H9 (cell line): Measurements from ENCODE around the gene AKNA. TPM values are rescaled to one million over a fixed set of nuclear protein-coding genes. Genes with fewer than 3 reads are reported as not detected.
A peak's percentile ranks its signal among the peaks of the same experiment; 100 is the strongest.

Experiments used
- DNase-seq: peaks from one replicate; pipeline ENCODE4 v3.0.0-alpha.2; 2017
- H2AFZ ChIP-seq: one replicate; pipeline ENCODE4 v1.6.1; 2013; ENCODE audit warnings: mild to moderate bottlenecking, low read length, control low read depth, moderate library complexity
- H2AK5ac ChIP-seq: 2 replicates; pipeline ENCODE4 v1.6.1; 2013; ENCODE audit warnings: low read length, control low read depth, mixed read lengths; ENCODE audit not compliant: insufficient read length
- H2BK120ac ChIP-seq: one replicate; pipeline ENCODE4 v1.6.1; 2013; ENCODE audit warnings: low read depth, mild to moderate bottlenecking, low read length, control low read depth, inconsistent platforms; ENCODE audit not compliant: poor library complexity, severe bottlenecking
- H2BK12ac ChIP-seq: 2 replicates; pipeline ENCODE4 v1.6.1; 2013; ENCODE audit warnings: low read length, control low read depth, mixed read lengths, low read depth; ENCODE audit not compliant: insufficient read length
- H2BK15ac ChIP-seq: 2 replicates; pipeline ENCODE4 v1.6.1; 2013; ENCODE audit warnings: low read depth, low read length, control low read depth
- H2BK20ac ChIP-seq: one replicate; pipeline ENCODE4 v1.6.1; 2013; ENCODE audit warnings: low read depth, mild to moderate bottlenecking, low read length, control low read depth, inconsistent platforms; ENCODE audit not compliant: poor library complexity, severe bottlenecking
- H2BK5ac ChIP-seq: 2 replicates; pipeline ENCODE4 v1.6.1; 2013; ENCODE audit warnings: low read length, control low read depth, mixed read lengths; ENCODE audit not compliant: insufficient read length
- H3K14ac ChIP-seq: 2 replicates; pipeline ENCODE4 v1.6.1; 2013; ENCODE audit warnings: low read length, control low read depth; ENCODE audit not compliant: insufficient read depth
- H3K18ac ChIP-seq: 2 replicates; pipeline ENCODE4 v1.6.1; 2013; ENCODE audit warnings: low read depth, mild to moderate bottlenecking, mixed read lengths, low read length, control low read depth; ENCODE audit not compliant: insufficient read length
- H3K23ac ChIP-seq: 2 replicates; pipeline ENCODE4 v1.6.1; 2013; ENCODE audit warnings: low read length, control low read depth, mixed read lengths, low read depth; ENCODE audit not compliant: insufficient read length
- H3K23me2 ChIP-seq: 2 replicates; pipeline ENCODE4 v1.6.1; 2013; ENCODE audit warnings: low read depth, mild to moderate bottlenecking, mixed read lengths, low read length, control low read depth; ENCODE audit not compliant: insufficient read length, poor library complexity, severe bottlenecking
- H3K27ac ChIP-seq: 2 replicates; pipeline ENCODE4 v1.5.1; 2013; ENCODE audit warnings: low read length, control low read depth, mixed read lengths, low read depth; ENCODE audit not compliant: insufficient read length
- H3K27me3 ChIP-seq: 2 replicates; pipeline ENCODE4 v1.6.1; 2013; ENCODE audit warnings: low read length, control low read depth, inconsistent platforms; ENCODE audit not compliant: insufficient read depth
- H3K4ac ChIP-seq: 2 replicates; pipeline ENCODE4 v1.6.1; 2013; ENCODE audit warnings: low read depth, mild to moderate bottlenecking, control low read depth, inconsistent platforms, low read length, moderate library complexity
- H3K4me1 ChIP-seq: 2 replicates; pipeline ENCODE4 v1.6.1; 2013; ENCODE audit warnings: low read length, control low read depth, inconsistent platforms; ENCODE audit not compliant: insufficient read depth
- H3K4me2 ChIP-seq: 2 replicates; pipeline ENCODE4 v1.6.1; 2013; ENCODE audit warnings: low read length, control low read depth, mixed read lengths; ENCODE audit not compliant: insufficient read length, insufficient read depth
- H3K56ac ChIP-seq: 2 replicates; pipeline ENCODE4 v1.6.1; 2013; ENCODE audit warnings: low read depth, mild to moderate bottlenecking, mixed read lengths, low read length, control low read depth; ENCODE audit not compliant: insufficient read length
- H3K79me1 ChIP-seq: 2 replicates; pipeline ENCODE4 v1.6.1; 2013; ENCODE audit warnings: low read depth, mild to moderate bottlenecking, moderate library complexity, low read length, control low read depth, inconsistent platforms; ENCODE audit not compliant: insufficient read depth, poor library complexity, severe bottlenecking
- H3K79me2 ChIP-seq: 2 replicates; pipeline ENCODE4 v1.6.1; 2013; ENCODE audit warnings: low read length, control low read depth, inconsistent platforms; ENCODE audit not compliant: insufficient read depth
- H3K9ac ChIP-seq: 2 replicates; pipeline ENCODE4 v1.6.1; 2013; ENCODE audit warnings: low read length, control low read depth, mixed read lengths; ENCODE audit not compliant: insufficient read length; ENCODE audit errors: extremely low read depth
- H3K9me3 ChIP-seq: one replicate; pipeline ENCODE4 v1.6.1; 2013; ENCODE audit warnings: low read depth, low read length, inconsistent platforms; ENCODE audit not compliant: control insufficient read depth
- H3T11ph ChIP-seq: one replicate; pipeline ENCODE4 v1.6.1; 2013; ENCODE audit warnings: mild to moderate bottlenecking, low read length, control low read depth, inconsistent platforms
- H4K20me1 ChIP-seq: one replicate; pipeline ENCODE4 v1.6.1; 2013; ENCODE audit not compliant: control insufficient read depth, insufficient read length, insufficient read depth
- H4K5ac ChIP-seq: 2 replicates; pipeline ENCODE4 v1.6.1; 2013; ENCODE audit warnings: low read depth, mild to moderate bottlenecking, mixed read lengths, low read length, control low read depth; ENCODE audit not compliant: insufficient read length
- H4K8ac ChIP-seq: replicated peaks from 2 replicates; pipeline ENCODE4 v1.6.1; 2013; ENCODE audit warnings: low read length, control low read depth, mixed read lengths, low read depth; ENCODE audit not compliant: insufficient read length
- H4K91ac ChIP-seq: 2 replicates; pipeline ENCODE4 v1.6.1; 2013; ENCODE audit warnings: low read depth, mild to moderate bottlenecking, moderate library complexity, mixed read lengths, low read length, control low read depth; ENCODE audit not compliant: insufficient read length
- H3K27ac Mint-ChIP-seq, 3 experiments: 2 replicates in 2 of 3; 3 replicates in 1 of 3; pipeline ENCODE4 v1.8.0; 2020 to 2021; ENCODE audit warnings: mixed read lengths in 3 of 3, mild to moderate bottlenecking in 1 of 3, moderate library complexity in 1 of 3
- H3K27me3 Mint-ChIP-seq: 2 replicates; pipeline ENCODE4 v1.8.0; 2021; ENCODE audit warnings: low read depth, mild to moderate bottlenecking, moderate library complexity, mixed read lengths
- H3K36me3 Mint-ChIP-seq, 3 experiments: 2 replicates in 2 of 3; 3 replicates in 1 of 3; pipeline ENCODE4 v1.8.0; 2020 to 2021; ENCODE audit warnings: low read depth in 3 of 3, mixed read lengths in 3 of 3; ENCODE audit not compliant: insufficient read depth in 1 of 3
- H3K4me1 Mint-ChIP-seq, 2 experiments: 2 replicates each; pipeline ENCODE4 v1.8.0; 2020; ENCODE audit warnings: mixed read lengths in 2 of 2
- H3K4me3 Mint-ChIP-seq, 2 experiments: 2 replicates in 1 of 2; 3 replicates in 1 of 2; pipeline ENCODE4 v1.8.0; 2020 to 2021; ENCODE audit warnings: mild to moderate bottlenecking in 2 of 2, mixed read lengths in 2 of 2, moderate library complexity in 1 of 2
- H3K9me3 Mint-ChIP-seq, 2 experiments: 2 replicates in 1 of 2; 3 replicates in 1 of 2; pipeline ENCODE4 v1.8.0; 2020; ENCODE audit warnings: mild to moderate bottlenecking in 2 of 2, mixed read lengths in 2 of 2, moderate library complexity in 1 of 2
- CTCF ChIP-seq: fragments of 200-600 bp; sonication (generic); conservative IDR thresholded peaks from 3 replicates; pipeline ENCODE4 v1.8.0; 2021; ENCODE audit warnings: antibody characterized with exemption, mild to moderate bottlenecking
- WGBS: extraction: QIAGEN DNeasy Blood & Tissue Kit; methylation state at CpG from one replicate; pipeline ENCODE4 v1.1.7; 2013; ENCODE audit warnings: missing lambda C conversion rate, low lambda C conversion rate, mixed read lengths; ENCODE audit not compliant: insufficient read length; ENCODE audit errors: extremely low coverage; 5-methylcytosine and 5-hydroxymethylcytosine counted together
- total RNA-seq: library from RNA; stranded (reverse); gene quantifications from 2 replicates; pipeline ENCODE4 v1.2.1, GENCODE V29; 2021

Gene AKNA
- total RNA-seq, 1 experiment from 2014 or later = 19.7 TPM

- H4K91ac ChIP-seq = no peak overlapping the region
- H3K4me1 ChIP-seq = no peaks in the 10 kb centered on the region
- no peak overlapping the region for H4K5ac ChIP-seq
- no peak overlapping the region for H3K9ac ChIP-seq
- Mint-ChIP-seq H3K36me3 (no peaks in the 10 kb centered on the region), H3K27ac (no peak overlapping the region), H3K27me3 (no peaks in the 10 kb centered on the region; the same call in 1 of the 2 replicates), H3K9me3 (no peaks in the 10 kb centered on the region), H3K4me1 (peaks cover 2 to 5% of the 10 kb centered on the region in 2 experiments; a peak in 2 of 4 replicates), H3K4me3 (no peak overlapping the region)
- TF ChIP-seq CTCF = no peak
- no peaks in the 10 kb centered on the region for H4K20me1 ChIP-seq
- H2AFZ ChIP-seq = no peak overlapping the region
- H2BK20ac ChIP-seq = no peak overlapping the region
- no peak overlapping the region for H3K4me2 ChIP-seq
- no peak overlapping the region for H4K8ac ChIP-seq
- no peaks in the 10 kb centered on the region for H3K23me2 ChIP-seq
- H3K18ac ChIP-seq = no peak overlapping the region
- H2BK120ac ChIP-seq = no peak overlapping the region
- no CpG with 5 or more reads among the region's 2 CpGs for WGBS
- peak; percentile 1 for DNase-seq
- no peak overlapping the region for H3K56ac ChIP-seq
- H3K9me3 ChIP-seq = no peaks in the 10 kb centered on the region
- H2BK12ac ChIP-seq = no peak overlapping the region
- H3K79me2 ChIP-seq = no peaks in the 10 kb centered on the region
- H2BK15ac ChIP-seq = no peak overlapping the region
- no peak overlapping the region for H3K4ac ChIP-seq
- H2AK5ac ChIP-seq = no peak overlapping the region
- H3T11ph ChIP-seq = no peak overlapping the region
- no peak overlapping the region for H2BK5ac ChIP-seq
- H3K23ac ChIP-seq = no peak overlapping the region
- H3K79me1 ChIP-seq = no peaks in the 10 kb centered on the region
- H3K27me3 ChIP-seq = no peaks in the 10 kb centered on the region
- no peak overlapping the region for H3K14ac ChIP-seq
- H3K27ac ChIP-seq = no peak overlapping the region
These were observed 49.7 kb upstream of the AKNA start for GRCh38 chr9:114437401-114437893.
